Ascending aorta (tissue), 2 donors: ENCODE results near the gene SEMA4F. TPM values are rescaled to one million over a fixed set of nuclear protein-coding genes. Genes with fewer than 3 reads are reported as not detected.

ENCODE experiments used
- DNase-seq, 2 donors: peaks; one replicate each; pipeline ENCODE4 v3.0.0-alpha.2; 2019; ENCODE audit warnings: low spot score in 2 of 2
- H3K27ac ChIP-seq, 2 donors: fragments of 200-600 bp; sonication (generic); one replicate each; pipeline ENCODE4 v1.5.1; 2016 to 2017; ENCODE audit warnings: mild to moderate bottlenecking in 1 of 2
- H3K27me3 ChIP-seq: fragments of 200-600 bp; sonication (generic); one replicate; pipeline ENCODE4 v1.5.1; 2017
- H3K36me3 ChIP-seq, 2 donors: fragments of 200-600 bp; sonication (generic); one replicate each; pipeline ENCODE4 v1.5.1; 2016
- H3K4me1 ChIP-seq, 2 donors: fragments of 200-600 bp; sonication (generic); one replicate each; pipeline ENCODE4 v1.5.1; 2016 to 2017; ENCODE audit warnings: mild to moderate bottlenecking in 1 of 2
- H3K4me3 ChIP-seq, 2 donors: fragments of 200-600 bp; sonication (generic); one replicate each; pipeline ENCODE4 v1.5.1; 2016 to 2017; ENCODE audit warnings: mild to moderate bottlenecking in 1 of 2
- H3K9me3 ChIP-seq, 2 donors: fragments of 200-600 bp; sonication (generic); one replicate each; pipeline ENCODE4 v1.5.1; 2016
- intact Hi-C: fragments of 100-400 bp; cut with DNase I; formaldehyde crosslinking; loops from one replicate; pipeline ENCODE4 v1.15.1; 2023
- total RNA-seq: library from RNA; depleted of rRNA; stranded (reverse); fragments of >200 nt; gene quantifications from one replicate; pipeline ENCODE4 v1.1.0, GENCODE V29; 2016
- TF ChIP-seq, protein P1 (sequence below), 3 experiments: fragments of 200-600 bp in 2 of 3; fragments of 450-650 bp in 1 of 3; sonication (generic) in 2 of 3; IDR thresholded peaks; one replicate each; pipeline ENCODE4 v1.5.1; 2016 to 2019; ENCODE audit warnings: antibody characterized with exemption in 3 of 3, mild to moderate bottlenecking in 1 of 3, moderate library complexity in 1 of 3

SEMA4F gene, protein sequence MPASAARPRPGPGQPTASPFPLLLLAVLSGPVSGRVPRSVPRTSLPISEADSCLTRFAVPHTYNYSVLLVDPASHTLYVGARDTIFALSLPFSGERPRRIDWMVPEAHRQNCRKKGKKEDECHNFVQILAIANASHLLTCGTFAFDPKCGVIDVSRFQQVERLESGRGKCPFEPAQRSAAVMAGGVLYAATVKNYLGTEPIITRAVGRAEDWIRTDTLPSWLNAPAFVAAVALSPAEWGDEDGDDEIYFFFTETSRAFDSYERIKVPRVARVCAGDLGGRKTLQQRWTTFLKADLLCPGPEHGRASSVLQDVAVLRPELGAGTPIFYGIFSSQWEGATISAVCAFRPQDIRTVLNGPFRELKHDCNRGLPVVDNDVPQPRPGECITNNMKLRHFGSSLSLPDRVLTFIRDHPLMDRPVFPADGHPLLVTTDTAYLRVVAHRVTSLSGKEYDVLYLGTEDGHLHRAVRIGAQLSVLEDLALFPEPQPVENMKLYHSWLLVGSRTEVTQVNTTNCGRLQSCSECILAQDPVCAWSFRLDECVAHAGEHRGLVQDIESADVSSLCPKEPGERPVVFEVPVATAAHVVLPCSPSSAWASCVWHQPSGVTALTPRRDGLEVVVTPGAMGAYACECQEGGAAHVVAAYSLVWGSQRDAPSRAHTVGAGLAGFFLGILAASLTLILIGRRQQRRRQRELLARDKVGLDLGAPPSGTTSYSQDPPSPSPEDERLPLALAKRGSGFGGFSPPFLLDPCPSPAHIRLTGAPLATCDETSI
- total RNA-seq, result 0.32 TPM

DNA sequence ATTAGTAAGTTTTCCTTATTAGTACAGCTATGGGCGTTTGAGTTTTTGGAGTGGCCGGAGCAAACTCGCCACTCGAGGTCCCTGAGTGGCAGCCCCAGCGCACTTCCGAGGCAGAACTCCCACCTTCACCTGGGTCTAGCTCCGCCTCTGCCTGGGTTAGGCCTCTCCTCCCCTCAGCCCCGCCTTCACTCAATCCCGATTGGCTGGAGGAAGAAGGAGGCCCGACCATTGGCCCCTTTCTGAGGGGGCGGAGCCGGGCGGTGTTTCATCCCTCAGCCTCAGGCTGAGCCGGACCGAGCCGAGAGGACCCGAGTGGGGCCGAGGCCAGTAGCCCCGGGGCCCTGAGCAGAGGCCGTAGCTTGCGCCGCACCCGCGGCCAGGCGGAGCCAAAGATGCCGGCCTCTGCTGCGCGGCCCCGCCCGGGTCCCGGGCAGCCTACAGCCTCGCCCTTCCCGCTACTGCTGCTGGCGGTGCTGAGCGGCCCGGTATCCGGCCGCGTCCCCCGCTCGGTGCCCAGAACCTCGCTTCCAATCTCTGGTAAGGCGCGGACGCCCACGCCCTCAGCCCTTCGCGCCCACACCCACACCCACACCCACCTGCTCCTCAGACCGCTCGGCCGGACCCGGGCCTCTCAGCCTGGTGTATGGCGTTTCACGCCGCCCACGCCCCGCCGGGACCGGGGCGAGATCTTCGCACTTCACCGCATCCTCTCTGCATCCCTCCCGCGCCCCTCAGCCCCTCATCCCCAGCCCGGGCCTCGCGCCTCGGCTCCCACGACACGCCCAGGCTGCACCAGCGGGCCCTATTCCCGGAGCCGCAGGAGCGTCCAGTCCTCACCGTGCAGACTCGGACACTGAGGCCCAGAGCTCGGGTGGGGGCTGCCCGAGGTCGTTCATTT is at the start of gene SEMA4F:
SEMA4F (plus strand) TSS at position 263 of the 898 bp plus-strand sequence; CDS start at position 393, 130 bp downstream.
- intact Hi-C loops, result loop anchor here (1.0 to 5.0 kb wide), 4 partner anchors 122 to 200 kb away; partner anchors contain the start of genes HK2 and PCGF1
- H3K9me3 ChIP-seq, result no peaks in the 10 kb centered on the region

DNA sequence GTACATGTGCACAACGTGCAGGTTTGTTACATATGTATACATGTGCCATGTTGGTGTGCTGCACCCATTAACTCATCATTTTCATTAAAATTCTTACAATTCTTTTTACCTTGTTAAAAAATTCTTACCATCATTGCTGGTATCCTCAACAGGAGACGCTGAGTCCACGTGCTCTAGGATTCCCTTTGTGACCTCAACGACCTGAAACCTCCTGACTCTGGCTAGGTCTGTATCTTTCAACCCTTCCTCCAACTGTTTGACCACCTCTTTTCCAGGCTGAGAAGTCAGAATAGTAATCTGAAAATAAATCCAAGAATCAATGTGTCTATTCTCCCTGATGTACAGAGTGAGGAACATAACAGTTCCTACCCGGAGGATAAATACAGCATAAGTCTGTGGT is 47.1 kb upstream of the SEMA4F start:
- Histone ChIP-seq H3K36me3 (no peaks in the 10 kb centered on the region), H3K9me3 (no peaks in the 10 kb centered on the region), H3K27ac (no peak overlapping the region), H3K27me3 (no peaks in the 10 kb centered on the region), H3K4me3 (no peak overlapping the region), H3K4me1 (no peaks in the 10 kb centered on the region)
- intact Hi-C loops, result no loop called here
- no peak for DNase-seq
- TF ChIP-seq, protein P1, sequence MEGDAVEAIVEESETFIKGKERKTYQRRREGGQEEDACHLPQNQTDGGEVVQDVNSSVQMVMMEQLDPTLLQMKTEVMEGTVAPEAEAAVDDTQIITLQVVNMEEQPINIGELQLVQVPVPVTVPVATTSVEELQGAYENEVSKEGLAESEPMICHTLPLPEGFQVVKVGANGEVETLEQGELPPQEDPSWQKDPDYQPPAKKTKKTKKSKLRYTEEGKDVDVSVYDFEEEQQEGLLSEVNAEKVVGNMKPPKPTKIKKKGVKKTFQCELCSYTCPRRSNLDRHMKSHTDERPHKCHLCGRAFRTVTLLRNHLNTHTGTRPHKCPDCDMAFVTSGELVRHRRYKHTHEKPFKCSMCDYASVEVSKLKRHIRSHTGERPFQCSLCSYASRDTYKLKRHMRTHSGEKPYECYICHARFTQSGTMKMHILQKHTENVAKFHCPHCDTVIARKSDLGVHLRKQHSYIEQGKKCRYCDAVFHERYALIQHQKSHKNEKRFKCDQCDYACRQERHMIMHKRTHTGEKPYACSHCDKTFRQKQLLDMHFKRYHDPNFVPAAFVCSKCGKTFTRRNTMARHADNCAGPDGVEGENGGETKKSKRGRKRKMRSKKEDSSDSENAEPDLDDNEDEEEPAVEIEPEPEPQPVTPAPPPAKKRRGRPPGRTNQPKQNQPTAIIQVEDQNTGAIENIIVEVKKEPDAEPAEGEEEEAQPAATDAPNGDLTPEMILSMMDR (IDR thresholded peaks at IDR 0.05), result no peak

More for the DNA sequence above, at the start of gene SEMA4F:
- H3K27me3 ChIP-seq, result no peaks in the 10 kb centered on the region
- no peaks in the 10 kb centered on the region for H3K4me1 ChIP-seq
- peak within 1 kb of the TSS; percentile 66 to 69 for H3K27ac ChIP-seq
- no peaks in the 10 kb centered on the region for H3K36me3 ChIP-seq
- peak; percentile 86 to 98 for DNase-seq
- TF ChIP-seq, protein P1 (IDR thresholded peaks at IDR 0.05), result no peak
- H3K4me3 ChIP-seq, result peak within 1 kb of the TSS; percentile 81 to 95

DNA sequence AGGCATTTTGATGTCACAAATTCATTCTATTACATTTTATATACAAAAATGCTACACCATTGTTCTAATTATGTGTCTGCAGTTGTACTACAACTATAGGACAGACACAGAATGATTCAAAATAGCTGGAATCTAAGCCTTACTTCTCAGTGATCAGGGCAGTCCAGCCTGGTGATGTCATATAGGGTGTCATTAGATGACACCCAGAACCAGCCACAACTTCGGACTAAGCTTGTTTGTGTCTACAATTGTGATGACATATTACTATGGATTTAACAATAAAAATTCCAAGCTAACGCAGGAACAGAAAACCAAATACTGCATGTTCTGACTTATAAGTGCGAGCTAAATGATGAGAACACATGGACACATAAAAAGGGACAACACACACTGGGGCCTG is 36.9 kb upstream of the SEMA4F start:
- TF ChIP-seq, protein P1 (IDR thresholded peaks at IDR 0.05), result no peak
- no peaks in the 10 kb centered on the region for H3K27me3 ChIP-seq
- no peak overlapping the region for H3K4me3 ChIP-seq
- DNase-seq, result no peak
- no peaks in the 10 kb centered on the region for H3K36me3 ChIP-seq
- H3K4me1 ChIP-seq, result no peaks in the 10 kb centered on the region
- H3K9me3 ChIP-seq, result no peaks in the 10 kb centered on the region
- intact Hi-C loops, result no loop called here
- no peak overlapping the region for H3K27ac ChIP-seq

DNA sequence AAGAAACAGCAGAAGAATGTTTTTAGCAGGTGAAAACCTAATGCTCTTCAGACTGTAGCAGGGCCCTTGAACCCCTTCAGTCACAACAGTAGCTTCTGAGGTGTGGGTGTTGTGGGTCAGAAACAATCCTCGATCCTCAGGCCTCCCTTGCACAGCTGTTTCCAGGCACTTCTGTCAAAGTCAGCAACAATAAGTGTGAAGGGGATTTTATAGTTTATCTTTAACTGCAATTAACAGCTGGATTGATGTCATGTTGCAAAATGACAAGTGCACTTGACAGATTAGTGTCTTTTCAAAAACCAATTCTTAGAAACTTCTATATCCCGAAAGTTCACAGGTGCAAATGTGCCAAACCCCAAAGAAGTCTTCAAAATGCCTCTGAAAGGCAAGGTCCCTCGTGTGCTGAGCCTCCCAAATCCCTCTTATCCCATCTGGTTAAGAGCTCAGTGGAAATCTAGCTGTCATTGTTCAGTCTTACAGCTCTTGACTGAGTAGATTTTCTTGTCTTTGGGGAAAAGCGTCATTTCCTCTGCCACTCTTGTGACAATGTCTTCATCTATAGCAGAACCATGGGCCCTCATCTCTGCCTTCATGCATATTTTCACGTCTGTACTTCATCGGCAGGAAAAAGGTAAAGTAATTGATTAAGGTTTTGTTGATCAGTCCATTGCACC is 35.5 kb upstream of the SEMA4F start:
- TF ChIP-seq, protein P1 (IDR thresholded peaks at IDR 0.05), result no peak
- no peak overlapping the region for H3K27ac ChIP-seq
- no peaks in the 10 kb centered on the region for H3K36me3 ChIP-seq
- intact Hi-C loops, result no loop called here
- H3K4me3 ChIP-seq, result no peak overlapping the region
- H3K27me3 ChIP-seq, result no peaks in the 10 kb centered on the region
- H3K9me3 ChIP-seq, result no peaks in the 10 kb centered on the region
- no peak for DNase-seq
- H3K4me1 ChIP-seq, result no peaks in the 10 kb centered on the region
